SU-DHL-6 (cell line): ENCODE results near the gene CNPY1.

ENCODE experiments used
- EZH2phosphoT487 ChIP-seq: fragments of 200-600 bp; sonication (generic), shearing (Covaris generic); conservative IDR thresholded peaks from 2 replicates; pipeline ENCODE4 v1.6.1; 2018; ENCODE audit warnings: mild to moderate bottlenecking, antibody characterized with exemption, low read length, moderate library complexity, mixed read lengths
- TF ChIP-seq, protein P1 (sequence below): fragments of 200-600 bp; sonication (generic); IDR thresholded peaks from one replicate; pipeline ENCODE4 v1.5.1; 2017; ENCODE audit warnings: antibody characterized with exemption, mild to moderate bottlenecking, low read length, moderate library complexity; ENCODE audit not compliant: insufficient read depth, poor library complexity, severe bottlenecking

DNA sequence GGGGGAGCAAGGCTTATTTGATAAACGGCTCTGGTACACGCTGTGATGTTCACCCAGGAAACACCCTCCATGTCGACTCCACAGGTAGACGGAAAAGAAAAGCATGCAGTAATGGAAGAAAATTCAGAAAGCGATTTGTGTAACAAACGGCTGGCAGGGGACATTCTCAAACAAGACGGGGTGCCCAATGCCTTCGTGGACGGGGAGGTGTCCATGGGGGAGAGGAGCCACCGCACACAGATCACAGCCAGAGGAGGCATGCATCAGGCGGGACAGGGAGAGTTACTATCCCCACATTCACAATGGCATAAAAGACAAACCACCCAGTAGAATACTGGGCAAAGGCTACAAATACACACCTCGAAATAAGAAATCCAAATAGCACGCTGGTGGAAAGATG, 20.1 kb downstream of the CNPY1 start:
- TF ChIP-seq, protein P1, sequence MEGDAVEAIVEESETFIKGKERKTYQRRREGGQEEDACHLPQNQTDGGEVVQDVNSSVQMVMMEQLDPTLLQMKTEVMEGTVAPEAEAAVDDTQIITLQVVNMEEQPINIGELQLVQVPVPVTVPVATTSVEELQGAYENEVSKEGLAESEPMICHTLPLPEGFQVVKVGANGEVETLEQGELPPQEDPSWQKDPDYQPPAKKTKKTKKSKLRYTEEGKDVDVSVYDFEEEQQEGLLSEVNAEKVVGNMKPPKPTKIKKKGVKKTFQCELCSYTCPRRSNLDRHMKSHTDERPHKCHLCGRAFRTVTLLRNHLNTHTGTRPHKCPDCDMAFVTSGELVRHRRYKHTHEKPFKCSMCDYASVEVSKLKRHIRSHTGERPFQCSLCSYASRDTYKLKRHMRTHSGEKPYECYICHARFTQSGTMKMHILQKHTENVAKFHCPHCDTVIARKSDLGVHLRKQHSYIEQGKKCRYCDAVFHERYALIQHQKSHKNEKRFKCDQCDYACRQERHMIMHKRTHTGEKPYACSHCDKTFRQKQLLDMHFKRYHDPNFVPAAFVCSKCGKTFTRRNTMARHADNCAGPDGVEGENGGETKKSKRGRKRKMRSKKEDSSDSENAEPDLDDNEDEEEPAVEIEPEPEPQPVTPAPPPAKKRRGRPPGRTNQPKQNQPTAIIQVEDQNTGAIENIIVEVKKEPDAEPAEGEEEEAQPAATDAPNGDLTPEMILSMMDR: no peak
- TF ChIP-seq EZH2phosphoT487: no peak
